Hepatocyte (in vitro differentiated cells): Measurements from ENCODE around the gene NR2F2. TPM values are rescaled to one million over a fixed set of nuclear protein-coding genes. Genes with fewer than 3 reads are reported as not detected.

Experiments
- DNase-seq: peaks from one replicate; pipeline ENCODE4 v3.0.0-alpha.2; 2016; ENCODE audit warnings: low spot score
- H2AFZ ChIP-seq: fragments of 200-600 bp; sonication (generic); 2 replicates; pipeline ENCODE4 v1.6.0; 2016; ENCODE audit warnings: antibody characterized with exemption, mild to moderate bottlenecking
- H3K27ac ChIP-seq: fragments of 200-600 bp; sonication (generic); 2 replicates; pipeline ENCODE4 v1.5.1; 2016; ENCODE audit warnings: mild to moderate bottlenecking
- H3K27me3 ChIP-seq: fragments of 200-600 bp; sonication (generic); 2 replicates; pipeline ENCODE4 v1.6.1; 2016
- H3K36me3 ChIP-seq: fragments of 200-600 bp; sonication (generic); replicated peaks from 2 replicates; pipeline ENCODE4 v1.5.1; 2016; ENCODE audit warnings: low read depth; ENCODE audit not compliant: insufficient read depth
- H3K4me1 ChIP-seq: fragments of 200-600 bp; sonication (generic); 2 replicates; pipeline ENCODE4 v1.5.1; 2016; ENCODE audit warnings: mild to moderate bottlenecking, moderate library complexity; ENCODE audit not compliant: insufficient read depth
- H3K4me2 ChIP-seq: fragments of 200-600 bp; sonication (generic); 2 replicates; pipeline ENCODE4 v1.6.0; 2016
- H3K4me3 ChIP-seq: fragments of 200-600 bp; sonication (generic); 2 replicates; pipeline ENCODE4 v1.5.1; 2016; ENCODE audit warnings: mild to moderate bottlenecking
- H3K79me2 ChIP-seq: fragments of 200-600 bp; sonication (generic); 2 replicates; pipeline ENCODE4 v1.6.0; 2017; ENCODE audit warnings: mild to moderate bottlenecking
- H3K9me2 ChIP-seq: fragments of 200-600 bp; sonication (generic); replicated peaks from 2 replicates; pipeline ENCODE4 v1.6.0; 2017; ENCODE audit warnings: mild to moderate bottlenecking; ENCODE audit not compliant: insufficient read depth
- H3K9me3 ChIP-seq: fragments of 200-600 bp; sonication (generic); 2 replicates; pipeline ENCODE4 v1.5.1; 2016; ENCODE audit warnings: low read depth, mild to moderate bottlenecking
- H4K20me1 ChIP-seq: fragments of 200-600 bp; sonication (generic); 2 replicates; pipeline ENCODE4 v1.6.0; 2016; ENCODE audit warnings: mild to moderate bottlenecking; ENCODE audit not compliant: insufficient read depth, poor library complexity, severe bottlenecking
- EZH2 ChIP-seq: fragments of 200-600 bp; sonication (generic); IDR thresholded peaks from 2 replicates; pipeline ENCODE4 v1.6.1; 2016; ENCODE audit warnings: antibody characterized with exemption, mild to moderate bottlenecking, borderline replicate concordance
- EZH2phosphoT487 ChIP-seq: fragments of 200-600 bp; sonication (generic); IDR thresholded peaks from one replicate; pipeline ENCODE4 v1.6.1; 2018; ENCODE audit warnings: antibody characterized with exemption, mild to moderate bottlenecking, low read depth, moderate library complexity; ENCODE audit not compliant: unreplicated experiment, severe bottlenecking
- WGBS: methylation state at CpG from one replicate; pipeline ENCODE4 v1.1.6; 2016; ENCODE audit warnings: low lambda C conversion rate; ENCODE audit errors: missing lambda C conversion rate; 5-methylcytosine and 5-hydroxymethylcytosine counted together
- polyA plus RNA-seq: library from polyadenylated mRNA; unstranded; fragments of >200 nt; fragmentation: Nextera tagmentation; extraction: Ambion mirVana; gene quantifications from 2 replicates; pipeline ENCODE4 v1.2.1, GENCODE V29; 2016
- total RNA-seq: library from RNA; depleted of rRNA; stranded (reverse); fragments of >200 nt; gene quantifications from 2 replicates; pipeline ENCODE4 v1.2.3, GENCODE V29; 2014
- TF ChIP-seq, protein P1 (sequence below): fragments of 200-600 bp; sonication (generic); IDR thresholded peaks from 2 replicates; pipeline ENCODE4 v1.5.1; 2016; ENCODE audit warnings: antibody characterized with exemption, mild to moderate bottlenecking; ENCODE audit not compliant: poor library complexity

Gene NR2F2
- total and polyA plus RNA-seq, 2 experiments from 2014 or later = 23.0 to 27.9 TPM

DNA sequence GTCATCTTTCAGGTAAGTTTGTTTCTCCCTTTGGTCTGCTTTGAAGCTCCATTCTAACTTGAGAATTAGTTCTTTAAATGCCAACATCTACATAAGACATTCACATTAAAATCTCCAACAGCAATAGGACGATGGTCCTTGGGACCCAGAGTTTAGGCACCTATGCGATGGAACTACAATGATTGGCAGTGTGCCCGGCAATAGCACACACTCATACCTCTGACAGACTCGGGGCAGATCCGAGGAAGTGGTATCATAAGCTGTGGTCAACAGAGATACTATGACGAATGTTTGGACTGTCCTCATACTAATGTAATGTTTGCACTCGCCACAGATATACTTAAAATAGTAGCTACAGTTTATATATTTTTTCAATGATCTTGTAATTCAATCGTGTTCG is 34.2 kb upstream of the NR2F2 start:
- no peaks in the 10 kb centered on the region for H4K20me1 ChIP-seq
- WGBS = 80% methylated on average over 9 of the region's 9 CpGs

DNA sequence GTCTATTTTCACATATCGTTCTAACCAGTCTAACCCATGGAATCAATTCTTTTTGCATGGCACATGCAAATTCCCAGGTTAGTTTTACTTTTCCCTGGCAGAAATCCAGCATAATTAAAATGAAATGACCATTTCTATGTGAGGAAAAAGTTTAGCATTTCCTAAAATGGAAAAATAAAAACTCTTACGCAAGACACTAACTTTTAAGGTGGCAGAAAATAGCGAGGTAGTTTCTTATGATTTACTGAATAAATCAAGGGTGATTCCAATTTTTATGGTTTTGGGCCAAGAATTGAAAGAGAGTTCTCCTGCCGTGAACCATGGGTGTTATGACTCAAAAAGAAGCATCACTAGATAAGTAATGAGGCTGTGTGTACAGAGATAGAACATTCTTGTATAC is 32.7 kb upstream of the NR2F2 start:
- Histone ChIP-seq H4K20me1 (no peaks in the 10 kb centered on the region), H3K9me3 (peaks cover 17% of the 10 kb centered on the region), H2AFZ (no peak overlapping the region), H3K4me1 (no peaks in the 10 kb centered on the region), H3K27ac (no peak overlapping the region), H3K79me2 (no peaks in the 10 kb centered on the region), H3K9me2 (no peaks in the 10 kb centered on the region), H3K4me3 (no peak overlapping the region), H3K4me2 (no peak overlapping the region), H3K36me3 (no peaks in the 10 kb centered on the region), H3K27me3 (no peaks in the 10 kb centered on the region)
- TF ChIP-seq, protein P1, sequence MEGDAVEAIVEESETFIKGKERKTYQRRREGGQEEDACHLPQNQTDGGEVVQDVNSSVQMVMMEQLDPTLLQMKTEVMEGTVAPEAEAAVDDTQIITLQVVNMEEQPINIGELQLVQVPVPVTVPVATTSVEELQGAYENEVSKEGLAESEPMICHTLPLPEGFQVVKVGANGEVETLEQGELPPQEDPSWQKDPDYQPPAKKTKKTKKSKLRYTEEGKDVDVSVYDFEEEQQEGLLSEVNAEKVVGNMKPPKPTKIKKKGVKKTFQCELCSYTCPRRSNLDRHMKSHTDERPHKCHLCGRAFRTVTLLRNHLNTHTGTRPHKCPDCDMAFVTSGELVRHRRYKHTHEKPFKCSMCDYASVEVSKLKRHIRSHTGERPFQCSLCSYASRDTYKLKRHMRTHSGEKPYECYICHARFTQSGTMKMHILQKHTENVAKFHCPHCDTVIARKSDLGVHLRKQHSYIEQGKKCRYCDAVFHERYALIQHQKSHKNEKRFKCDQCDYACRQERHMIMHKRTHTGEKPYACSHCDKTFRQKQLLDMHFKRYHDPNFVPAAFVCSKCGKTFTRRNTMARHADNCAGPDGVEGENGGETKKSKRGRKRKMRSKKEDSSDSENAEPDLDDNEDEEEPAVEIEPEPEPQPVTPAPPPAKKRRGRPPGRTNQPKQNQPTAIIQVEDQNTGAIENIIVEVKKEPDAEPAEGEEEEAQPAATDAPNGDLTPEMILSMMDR = no peak
- TF ChIP-seq EZH2 = no peak
- 92% methylated on average over 4 of the region's 4 CpGs for WGBS
- no peak for DNase-seq

More for the DNA sequence above, 34.2 kb upstream of the NR2F2 start:
- no peak overlapping the region for H3K27ac ChIP-seq
- H3K9me3 ChIP-seq = peaks cover 17% of the 10 kb centered on the region
- no peaks in the 10 kb centered on the region for H3K27me3 ChIP-seq
- H3K4me1 ChIP-seq = no peaks in the 10 kb centered on the region
- H3K79me2 ChIP-seq = no peaks in the 10 kb centered on the region
- TF ChIP-seq, protein P1 = no peak
- TF ChIP-seq EZH2 = no peak
- no peaks in the 10 kb centered on the region for H3K36me3 ChIP-seq
- no peaks in the 10 kb centered on the region for H3K9me2 ChIP-seq
- no peak for DNase-seq
- H3K4me2 ChIP-seq = no peak overlapping the region
- no peak overlapping the region for H2AFZ ChIP-seq
- H3K4me3 ChIP-seq = no peak overlapping the region

DNA sequence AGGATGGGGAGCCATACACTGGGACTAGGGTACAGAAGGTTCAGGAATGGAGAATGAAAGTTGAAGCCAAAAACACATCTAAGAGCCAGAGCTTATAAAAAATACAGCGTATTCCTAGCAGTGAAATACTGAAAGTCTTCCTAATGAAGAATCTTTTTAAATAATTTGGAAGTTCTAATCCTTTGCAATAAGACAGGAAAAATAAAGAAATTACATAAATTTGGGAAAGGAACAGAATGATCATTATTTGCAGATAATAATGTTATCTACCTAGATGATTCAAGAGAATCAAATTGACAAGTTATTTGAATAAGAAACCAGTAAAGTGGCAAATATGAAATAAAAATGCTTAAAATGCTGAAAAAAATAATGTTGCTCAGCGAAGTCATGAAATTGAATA is 32.3 kb upstream of the NR2F2 start:
- no peaks in the 10 kb centered on the region for H4K20me1 ChIP-seq
- 96% methylated on average over 2 of the region's 2 CpGs for WGBS
- no peaks in the 10 kb centered on the region for H3K27me3 ChIP-seq
- no peaks in the 10 kb centered on the region for H3K36me3 ChIP-seq
- DNase-seq = no peak
- H3K4me3 ChIP-seq = no peak overlapping the region
- no peak overlapping the region for H3K4me2 ChIP-seq
- H3K9me3 ChIP-seq = peaks cover 17% of the 10 kb centered on the region
- no peak for TF ChIP-seq EZH2phosphoT487
- TF ChIP-seq, protein P1 = no peak
- no peak for TF ChIP-seq EZH2
- H3K4me1 ChIP-seq = no peaks in the 10 kb centered on the region
- H2AFZ ChIP-seq = no peak overlapping the region
- no peak overlapping the region for H3K27ac ChIP-seq
- H3K79me2 ChIP-seq = no peaks in the 10 kb centered on the region
- no peaks in the 10 kb centered on the region for H3K9me2 ChIP-seq

DNA sequence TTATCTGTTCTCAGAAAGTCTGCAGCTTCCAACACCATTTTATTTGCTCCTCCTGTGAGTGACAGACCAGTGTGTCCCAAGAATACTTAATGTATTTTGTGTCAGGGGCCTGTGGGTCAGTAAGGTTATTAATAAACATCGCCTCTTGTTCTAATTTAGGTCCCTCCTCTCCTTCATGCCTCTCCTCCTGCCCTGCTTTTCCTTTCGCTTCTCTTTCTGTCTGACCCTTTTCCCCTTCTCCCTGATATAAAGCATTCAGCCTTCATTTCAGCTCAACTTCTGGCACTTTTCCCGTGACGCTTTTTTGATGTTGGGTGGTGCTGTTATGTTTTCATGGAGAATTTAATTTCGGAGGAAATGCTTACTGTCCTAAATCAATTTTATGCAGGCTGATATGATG is 29.7 kb upstream of the NR2F2 start:
- no peak for DNase-seq
- no peaks in the 10 kb centered on the region for H3K36me3 ChIP-seq
- no peaks in the 10 kb centered on the region for H3K4me1 ChIP-seq
- no peaks in the 10 kb centered on the region for H3K79me2 ChIP-seq
- 85% methylated on average over 5 of the region's 5 CpGs for WGBS
- H3K27ac ChIP-seq = no peak overlapping the region
- H4K20me1 ChIP-seq = no peaks in the 10 kb centered on the region
- no peak overlapping the region for H2AFZ ChIP-seq
- H3K4me3 ChIP-seq = no peak overlapping the region
- no peaks in the 10 kb centered on the region for H3K27me3 ChIP-seq
- TF ChIP-seq EZH2phosphoT487 (no peak), EZH2 (no peak)
- TF ChIP-seq, protein P1 = no peak
- H3K9me3 ChIP-seq = peaks cover 17% of the 10 kb centered on the region
- no peaks in the 10 kb centered on the region for H3K9me2 ChIP-seq
- H3K4me2 ChIP-seq = no peak overlapping the region
